ENCODE results near the gene AMHR2. TPM values are rescaled to one million over a fixed set of nuclear protein-coding genes. Genes with fewer than 3 reads are reported as not detected.
"Not testable (repeated sequence)": the region's sequence is repeated elsewhere in the genome, so short reads cannot be mapped to it uniquely, and the experiment has no call there.

AMHR2 gene
- total RNA-seq (2014; rRNA removed; shearing (Covaris generic)), result 0.14 and 0.15 TPM in 2 replicates

DNA sequence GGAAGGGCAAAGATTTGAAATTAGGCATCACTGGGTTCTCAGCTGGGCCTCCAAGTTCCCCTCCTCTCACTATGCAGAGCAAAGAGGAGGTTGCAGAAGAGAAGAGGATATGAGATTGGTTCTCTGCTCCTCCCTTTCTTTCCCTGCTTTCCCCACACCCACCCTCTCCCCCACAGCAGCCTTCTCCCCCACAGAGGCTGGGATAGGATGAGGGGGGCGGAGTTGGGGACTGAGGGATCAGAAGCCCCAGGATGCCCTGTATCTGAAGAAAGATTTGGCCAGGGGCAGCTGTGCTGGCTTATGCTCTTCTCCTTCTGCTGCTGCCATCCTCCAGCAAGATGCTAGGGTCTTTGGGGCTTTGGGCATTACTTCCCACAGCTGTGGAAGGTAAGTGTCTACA, at the start of gene AMHR2:
Gene AMHR2, plus strand, starts transcription at position 259 of the 400 bp plus-strand sequence. Its CDS starts 80 bp downstream, at position 339.
- Histone ChIP-seq H3K36me3 (no peaks in the 10 kb centered on the region), H3K27me3 (no peaks in the 10 kb centered on the region), H3K27ac (no peak within 1 kb of the TSS), H3K4me3 (no peak within 1 kb of the TSS), H3K9me3 (replicated peaks) (no peaks in the 10 kb centered on the region), H3K4me1 (no peaks in the 10 kb centered on the region)
- peak in 1 of 2 experiments; percentile 26 for DNase-seq

DNA sequence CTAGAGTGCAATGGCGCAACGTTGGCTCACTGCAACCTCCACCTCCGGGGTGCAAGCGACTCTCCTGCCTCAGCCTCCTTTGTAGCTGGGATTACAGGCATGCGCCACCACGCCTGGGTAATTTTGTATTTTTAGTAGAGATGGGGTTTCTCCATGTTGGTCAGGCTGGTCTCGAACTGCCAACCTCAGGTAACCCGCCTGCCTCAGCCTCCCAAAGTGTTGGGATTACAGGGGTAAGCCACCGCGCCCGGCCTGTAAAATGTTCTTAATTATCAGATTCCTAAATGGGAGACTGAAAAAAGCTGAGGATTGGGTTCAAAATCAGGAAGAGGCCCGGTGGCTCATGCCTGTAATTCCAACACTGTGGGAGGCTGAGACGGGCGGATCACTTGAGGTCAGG, 49.4 kb upstream of the AMHR2 start:
- not testable (repeated sequence) for DNase-seq; H3K27me3 ChIP-seq; H3K36me3 ChIP-seq; H3K4me3 ChIP-seq; H3K27ac ChIP-seq; H3K4me1 ChIP-seq; H3K9me3 ChIP-seq (replicated peaks)

DNA sequence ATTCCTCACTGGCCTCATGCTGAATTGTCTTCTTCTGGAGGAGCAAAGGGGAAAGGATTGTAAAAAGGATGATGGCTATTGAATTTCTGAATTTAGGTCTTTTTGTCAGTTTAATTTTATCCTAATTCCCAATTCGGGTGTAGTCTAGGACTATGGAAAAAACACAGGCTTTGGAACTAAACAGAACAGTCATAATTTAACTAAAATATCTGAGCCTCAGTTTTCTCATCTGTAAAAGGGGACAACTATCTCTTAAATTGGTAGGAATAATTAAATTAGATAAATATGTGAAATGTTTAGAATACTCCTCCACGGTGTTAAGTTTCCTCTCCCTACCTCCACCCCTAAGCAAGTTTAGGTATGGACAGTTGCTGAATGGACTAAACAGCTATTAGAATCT, 46.9 kb upstream of the AMHR2 start:
- no peak for DNase-seq
- no peak overlapping the region for H3K4me3 ChIP-seq
- no peaks in the 10 kb centered on the region for H3K9me3 ChIP-seq (replicated peaks)
- H3K4me1 ChIP-seq, result peaks cover 7% of the 10 kb centered on the region; the same call in 1 of the 2 replicates
- H3K36me3 ChIP-seq, result peaks cover 5% of the 10 kb centered on the region
- no peak overlapping the region for H3K27ac ChIP-seq
- H3K27me3 ChIP-seq, result no peaks in the 10 kb centered on the region

DNA sequence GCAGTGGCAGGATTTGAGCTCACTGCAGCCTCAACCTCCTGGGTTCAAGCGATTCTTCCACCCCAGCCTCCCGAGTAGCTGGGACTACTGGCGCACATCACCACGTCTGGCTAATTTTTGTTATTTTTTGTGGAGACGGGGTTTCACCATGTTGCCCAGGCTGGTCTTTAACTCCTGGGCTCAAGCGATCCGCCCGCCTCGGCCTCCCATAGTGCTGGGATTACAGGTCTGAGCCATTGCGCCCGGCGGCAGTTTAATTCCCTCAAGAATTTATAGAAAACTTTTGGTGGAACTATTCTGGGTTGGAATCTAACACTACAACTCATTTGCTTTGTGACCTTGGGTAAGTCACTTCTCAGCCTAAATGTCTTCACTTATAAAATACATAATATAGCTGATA, 45.4 kb upstream of the AMHR2 start:
- H3K36me3 ChIP-seq, result peaks cover 19% of the 10 kb centered on the region
- no peak overlapping the region for H3K4me3 ChIP-seq
- H3K27ac ChIP-seq, result no peak overlapping the region
- peaks cover 7% of the 10 kb centered on the region; the same call in 1 of the 2 replicates for H3K4me1 ChIP-seq
- no peaks in the 10 kb centered on the region for H3K9me3 ChIP-seq (replicated peaks)
- DNase-seq, result no peak
- H3K27me3 ChIP-seq, result no peaks in the 10 kb centered on the region

DNA sequence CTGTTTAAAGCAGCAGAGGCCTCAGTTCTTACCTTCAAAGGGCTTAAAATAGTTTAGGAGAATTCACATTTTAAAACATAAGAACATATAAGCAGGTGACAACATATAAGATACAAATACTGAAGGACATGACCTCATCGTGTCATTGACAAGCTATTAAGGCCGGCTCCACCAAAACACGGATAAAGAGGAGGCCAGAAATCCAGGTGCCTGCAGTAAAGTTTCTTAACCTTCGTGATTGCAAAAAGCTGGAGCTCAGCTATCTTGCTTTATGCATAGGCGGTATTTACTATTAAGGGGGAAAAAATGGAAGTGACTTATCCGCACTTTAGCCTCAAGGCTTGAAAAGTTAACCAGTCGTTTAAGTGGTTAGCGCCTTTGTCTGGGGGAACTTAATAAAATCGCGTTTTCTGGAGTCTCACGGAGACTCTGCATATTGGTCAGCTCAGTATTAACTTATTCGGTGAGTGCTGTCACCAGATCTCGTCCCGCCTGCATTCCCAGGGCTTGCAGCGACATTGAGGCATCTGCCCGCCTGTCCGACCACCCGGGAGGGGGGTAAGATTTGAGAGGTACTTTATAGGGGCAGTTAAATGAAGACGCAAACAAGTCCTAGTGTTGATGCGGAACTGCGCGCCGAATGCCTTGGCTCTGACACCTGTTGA, 44.8 kb upstream of the AMHR2 start:
- H3K9me3 ChIP-seq (replicated peaks), result no peaks in the 10 kb centered on the region
- peak overlapping the region; percentile 61 for H3K4me3 ChIP-seq
- DNase-seq, result no peak
- no peaks in the 10 kb centered on the region for H3K27me3 ChIP-seq
- peaks cover 25% of the 10 kb centered on the region for H3K36me3 ChIP-seq
- peaks cover 7% of the 10 kb centered on the region; the same call in 1 of the 2 replicates for H3K4me1 ChIP-seq
- peak overlapping the region; percentile 86 for H3K27ac ChIP-seq

DNA sequence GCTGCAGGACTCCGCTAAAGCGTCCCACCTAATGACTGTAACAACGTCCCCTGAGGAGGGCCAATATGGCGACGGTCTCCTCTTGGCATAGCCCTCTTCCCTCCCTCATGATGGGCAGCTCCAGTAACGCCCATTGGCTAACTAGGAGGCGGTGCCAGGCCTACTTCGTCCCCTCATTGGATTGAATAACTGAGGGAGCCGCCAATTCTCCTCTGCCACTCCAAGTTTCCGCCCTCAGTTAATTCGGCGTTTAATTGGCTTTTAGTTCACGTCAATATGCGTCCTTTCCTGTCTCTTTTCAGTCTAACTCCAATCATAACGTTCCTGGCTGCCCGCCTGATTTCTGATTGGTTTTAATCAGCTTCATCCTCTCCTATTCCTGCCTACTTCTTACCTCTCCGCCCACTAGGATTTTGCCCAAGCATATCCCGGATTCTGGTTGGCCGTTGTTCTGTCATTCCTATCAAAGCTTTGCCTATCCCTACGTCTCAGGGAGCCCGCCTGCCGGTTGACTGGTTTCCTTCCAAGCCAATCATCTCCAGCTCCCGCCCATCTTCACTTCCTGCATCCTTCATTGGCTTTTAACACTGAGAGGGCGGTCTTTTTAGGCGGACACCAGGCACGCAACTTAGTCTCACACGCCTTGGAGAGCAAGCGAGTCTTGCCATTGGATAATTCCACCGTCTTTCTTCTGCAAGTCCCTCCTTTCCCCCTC, 44.1 kb upstream of the AMHR2 start:
- H3K4me3 ChIP-seq, result peak overlapping the region; percentile 64
- H3K9me3 ChIP-seq (replicated peaks), result no peaks in the 10 kb centered on the region
- no peaks in the 10 kb centered on the region for H3K27me3 ChIP-seq
- peaks cover 30% of the 10 kb centered on the region for H3K36me3 ChIP-seq
- DNase-seq, result peak; percentile 99 to 100
- H3K4me1 ChIP-seq, result peaks cover 7% of the 10 kb centered on the region; the same call in 1 of the 2 replicates
- peak overlapping the region; percentile 86 for H3K27ac ChIP-seq

DNA sequence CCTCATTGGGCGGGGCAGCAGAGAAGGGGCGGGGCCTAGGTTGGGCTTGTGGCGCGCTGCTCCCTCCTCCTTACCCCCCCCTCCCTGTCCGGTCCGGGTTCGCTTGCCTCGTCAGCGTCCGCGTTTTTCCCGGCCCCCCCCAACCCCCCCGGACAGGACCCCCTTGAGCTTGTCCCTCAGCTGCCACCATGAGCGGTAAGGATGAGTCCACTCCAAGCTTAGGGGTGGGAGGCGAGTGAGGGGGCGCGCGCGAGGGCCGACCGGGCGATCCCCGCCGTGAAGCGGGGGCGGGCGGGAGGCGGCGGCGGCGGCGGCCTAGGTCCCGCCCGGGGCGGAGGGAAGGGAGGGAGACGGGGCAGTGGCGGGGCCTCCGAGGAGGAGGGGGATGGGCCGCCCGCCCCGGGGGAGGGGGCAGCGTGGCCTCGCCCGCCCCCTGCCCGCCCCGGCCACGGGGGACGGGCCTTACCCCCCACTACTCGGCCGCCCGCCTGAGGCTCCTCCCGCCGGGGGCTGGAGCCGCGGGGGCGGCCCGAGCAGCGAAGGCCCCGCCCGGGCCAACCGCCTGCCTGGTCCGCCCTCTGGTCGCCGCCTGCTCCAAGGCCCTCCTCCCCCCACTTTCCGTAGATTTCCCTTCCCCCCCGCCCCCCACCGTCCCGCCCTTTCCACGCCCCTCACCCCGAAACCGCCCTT, 43.4 kb upstream of the AMHR2 start, which contains the start of gene SP1:
Gene SP1, plus strand, starts transcription at position 73 of the 690 bp plus-strand sequence. Its CDS starts 116 bp downstream, at position 189.
- Histone ChIP-seq H3K4me3 (peak within 1 kb of the TSS; percentile 64), H3K27ac (peak within 1 kb of the TSS; percentile 86), H3K4me1 (peaks cover 7% of the 10 kb centered on the region; the same call in 1 of the 2 replicates), H3K36me3 (peaks cover 33% of the 10 kb centered on the region), H3K9me3 (replicated peaks) (no peaks in the 10 kb centered on the region), H3K27me3 (no peaks in the 10 kb centered on the region)
- DNase-seq, result peak; percentile 89 to 90

DNA sequence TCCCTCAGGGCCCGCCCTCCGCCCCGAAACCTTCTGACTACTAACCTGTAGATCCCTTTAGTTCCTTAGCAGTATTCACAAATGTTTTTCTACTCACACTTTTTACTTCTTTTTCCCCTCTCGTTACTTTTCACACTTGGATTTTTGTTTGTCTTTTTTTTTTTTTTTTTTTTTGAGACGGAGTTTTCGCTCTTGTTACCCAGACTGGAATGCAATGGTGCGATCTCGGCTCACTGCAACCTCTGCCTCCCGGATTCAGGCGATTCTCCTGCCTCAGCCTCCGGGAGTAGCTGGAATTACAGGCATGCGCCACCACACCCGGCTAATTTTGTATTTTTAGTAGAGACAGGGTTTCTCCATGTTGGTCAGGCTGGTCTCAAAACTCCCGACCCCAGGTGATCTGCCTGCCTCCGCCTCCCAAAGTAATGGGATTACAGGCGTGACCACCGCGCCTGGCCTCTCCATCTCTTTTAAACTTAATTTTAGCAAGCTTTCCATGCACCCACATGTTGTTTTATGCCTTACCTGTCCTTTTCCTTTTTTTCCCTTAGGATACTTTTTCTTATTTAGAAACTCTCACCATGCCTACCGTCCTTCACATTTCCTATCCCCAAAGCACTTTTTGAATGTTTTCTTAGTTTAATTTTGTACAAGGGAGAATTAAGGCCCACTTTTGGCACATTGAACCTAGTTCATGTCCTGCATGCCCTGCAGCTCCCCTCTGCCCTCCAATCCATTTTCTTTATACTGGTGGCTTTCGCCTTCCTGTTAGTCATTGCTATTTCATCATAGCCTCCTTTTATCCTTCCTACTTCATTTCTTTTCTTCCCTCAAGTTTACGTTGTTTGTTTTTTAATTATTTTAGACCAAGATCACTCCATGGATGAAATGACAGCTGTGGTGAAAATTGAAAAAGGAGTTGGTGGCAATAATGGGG, 42.6 kb upstream of the AMHR2 start:
- Histone ChIP-seq H3K27me3 (no peaks in the 10 kb centered on the region), H3K4me3 (peak overlapping the region; percentile 64), H3K9me3 (replicated peaks) (no peaks in the 10 kb centered on the region), H3K27ac (peak overlapping the region; percentile 69), H3K36me3 (peaks cover 35% of the 10 kb centered on the region), H3K4me1 (peaks cover 7% of the 10 kb centered on the region; the same call in 1 of the 2 replicates)
- peak in 1 of 2 experiments; percentile 31 for DNase-seq

DNA sequence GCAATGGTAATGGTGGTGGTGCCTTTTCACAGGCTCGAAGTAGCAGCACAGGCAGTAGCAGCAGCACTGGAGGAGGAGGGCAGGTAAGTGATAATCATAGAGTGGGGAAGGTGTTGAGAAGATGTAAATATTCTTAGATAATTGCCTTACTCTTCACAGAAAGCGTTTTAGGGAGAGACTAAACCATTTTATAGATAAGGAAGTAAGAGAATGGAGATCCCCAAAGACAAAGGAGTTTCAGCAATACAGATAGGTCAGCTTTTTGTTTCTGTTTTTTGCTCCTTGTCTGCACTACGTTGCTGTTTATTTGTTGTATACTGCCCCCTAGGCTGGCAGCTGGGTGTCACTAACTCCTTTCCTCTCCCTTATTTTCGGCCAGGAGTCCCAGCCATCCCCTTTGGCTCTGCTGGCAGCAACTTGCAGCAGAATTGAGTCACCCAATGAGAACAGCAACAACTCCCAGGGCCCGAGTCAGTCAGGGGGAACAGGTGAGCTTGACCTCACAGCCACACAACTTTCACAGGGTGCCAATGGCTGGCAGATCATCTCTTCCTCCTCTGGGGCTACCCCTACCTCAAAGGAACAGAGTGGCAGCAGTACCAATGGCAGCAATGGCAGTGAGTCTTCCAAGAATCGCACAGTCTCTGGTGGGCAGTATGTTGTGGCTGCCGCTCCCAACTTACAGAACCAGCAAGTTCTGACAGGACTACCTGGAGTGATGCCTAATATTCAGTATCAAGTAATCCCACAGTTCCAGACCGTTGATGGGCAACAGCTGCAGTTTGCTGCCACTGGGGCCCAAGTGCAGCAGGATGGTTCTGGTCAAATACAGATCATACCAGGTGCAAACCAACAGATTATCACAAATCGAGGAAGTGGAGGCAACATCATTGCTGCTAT, 41.7 kb upstream of the AMHR2 start:
- H3K36me3 ChIP-seq, result peaks cover 43% of the 10 kb centered on the region
- H3K4me3 ChIP-seq, result no peak overlapping the region
- no peak overlapping the region; the same call in 1 of the 2 replicates for H3K27ac ChIP-seq
- no peaks in the 10 kb centered on the region for H3K9me3 ChIP-seq (replicated peaks)
- peak; percentile 13 to 24 for DNase-seq
- H3K27me3 ChIP-seq, result no peaks in the 10 kb centered on the region
- H3K4me1 ChIP-seq, result peaks cover 7% of the 10 kb centered on the region; the same call in 1 of the 2 replicates

DNA sequence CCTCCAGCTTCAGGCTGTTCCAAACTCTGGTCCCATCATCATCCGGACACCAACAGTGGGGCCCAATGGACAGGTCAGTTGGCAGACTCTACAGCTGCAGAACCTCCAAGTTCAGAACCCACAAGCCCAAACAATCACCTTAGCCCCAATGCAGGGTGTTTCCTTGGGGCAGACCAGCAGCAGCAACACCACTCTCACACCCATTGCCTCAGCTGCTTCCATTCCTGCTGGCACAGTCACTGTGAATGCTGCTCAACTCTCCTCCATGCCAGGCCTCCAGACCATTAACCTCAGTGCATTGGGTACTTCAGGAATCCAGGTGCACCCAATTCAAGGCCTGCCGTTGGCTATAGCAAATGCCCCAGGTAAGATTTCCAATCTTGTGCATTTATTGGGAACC, 40.4 kb upstream of the AMHR2 start:
- Histone ChIP-seq H3K27me3 (no peaks in the 10 kb centered on the region), H3K4me3 (no peak overlapping the region), H3K9me3 (replicated peaks) (no peaks in the 10 kb centered on the region), H3K36me3 (peaks cover 52% of the 10 kb centered on the region), H3K4me1 (peaks cover 7% of the 10 kb centered on the region; the same call in 1 of the 2 replicates), H3K27ac (no peak overlapping the region)
- DNase-seq, result no peak

DNA sequence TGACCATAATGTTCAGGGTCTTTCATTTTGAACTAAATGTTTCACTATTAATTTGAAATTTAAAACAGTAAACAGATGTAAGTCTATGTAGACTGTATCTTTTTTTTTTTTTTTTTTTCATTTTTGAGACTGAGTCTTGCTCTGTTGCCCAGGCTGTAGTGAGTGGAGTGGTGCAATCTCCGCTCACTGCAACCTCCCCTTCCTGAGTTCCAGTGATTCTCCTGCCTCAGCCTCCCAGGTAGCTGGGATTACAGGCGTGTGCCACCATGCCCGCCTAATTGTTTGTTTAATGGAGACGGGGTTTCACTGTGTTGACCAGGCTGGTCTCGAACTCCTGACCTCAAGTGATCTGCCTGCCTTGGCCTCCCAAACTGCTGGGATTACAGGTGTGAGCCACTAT, 37.3 kb upstream of the AMHR2 start:
- DNase-seq; H3K4me1 ChIP-seq; H3K27me3 ChIP-seq; H3K4me3 ChIP-seq; H3K9me3 ChIP-seq (replicated peaks); H3K27ac ChIP-seq: not testable (repeated sequence)
- H3K36me3 ChIP-seq, result peaks cover 59% of the 10 kb centered on the region

DNA sequence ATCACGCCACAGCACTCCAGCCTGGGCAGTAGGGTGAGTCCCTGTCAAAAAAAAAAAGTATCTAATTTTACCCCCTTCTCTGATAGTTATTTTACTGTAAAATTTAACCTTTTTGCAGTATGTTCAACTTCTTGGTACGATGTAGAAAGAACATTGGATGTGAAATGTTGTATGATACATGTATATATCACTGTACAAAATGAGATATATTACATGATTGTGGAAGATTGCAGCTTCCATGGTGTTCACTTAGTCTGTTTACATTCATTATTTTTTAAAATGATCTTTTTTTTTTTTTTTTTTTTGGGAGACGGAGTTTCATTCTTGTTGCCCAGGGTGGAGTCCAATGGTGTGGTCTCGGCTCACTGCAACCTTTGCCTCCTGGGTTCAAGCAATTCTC, 34.7 kb upstream of the AMHR2 start:
- no peak overlapping the region for H3K4me3 ChIP-seq
- H3K27me3 ChIP-seq, result no peaks in the 10 kb centered on the region
- H3K4me1 ChIP-seq, result 0 out of 2 replicates have a peak, but pooled peaks cover 5% of the 10 kb centered on the region
- DNase-seq, result no peak
- no peaks in the 10 kb centered on the region for H3K9me3 ChIP-seq (replicated peaks)
- H3K36me3 ChIP-seq, result peaks cover 35% of the 10 kb centered on the region
- no peak overlapping the region for H3K27ac ChIP-seq

DNA sequence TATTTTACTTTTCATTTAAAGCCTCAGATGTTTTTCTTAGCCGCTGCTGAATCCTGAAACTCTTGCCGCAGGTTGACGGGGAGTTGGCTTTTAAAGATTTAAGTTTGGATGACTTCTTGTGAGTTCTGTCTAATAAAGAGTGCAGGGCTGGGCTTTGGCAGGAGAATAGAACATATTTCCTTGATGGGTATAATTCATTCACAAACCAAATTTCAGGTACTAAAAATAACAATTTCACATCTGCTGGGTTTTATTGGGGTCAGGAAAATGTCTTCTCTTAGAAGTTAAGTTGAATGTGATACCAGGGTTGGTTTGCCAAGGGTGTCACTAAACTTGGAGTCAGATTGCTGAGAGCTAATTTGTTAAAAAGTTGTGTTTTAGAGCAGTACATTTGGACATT, 34.0 kb upstream of the AMHR2 start:
- DNase-seq, result no peak
- Histone ChIP-seq H3K27ac (no peak overlapping the region), H3K9me3 (replicated peaks) (no peaks in the 10 kb centered on the region), H3K4me3 (no peak overlapping the region), H3K27me3 (no peaks in the 10 kb centered on the region), H3K36me3 (peaks cover 29% of the 10 kb centered on the region), H3K4me1 (0 out of 2 replicates have a peak, but pooled peaks cover 5% of the 10 kb centered on the region)
